K562 (cell line): ENCODE measurements around the gene KIAA0040. TPM values are rescaled to one million over a fixed set of nuclear protein-coding genes. Genes with fewer than 3 reads are reported as not detected.

Source experiments
- ATAC-seq: fragments of 200-7000 bp; cut with Tn5 transposase; 3 replicates; pipeline ENCODE4 v1.9.1; 2020; ENCODE audit warnings: moderate library complexity
- BruUV-seq: library from RNA; stranded (reverse); fragments of 400-500 nt; replicated peaks from 2 replicates; lab custom pipeline; 2021; lab: Mats Ljungman, UMichigan
- CTCF ChIA-PET: fragments of 300-600 bp; formaldehyde crosslinking; extraction: SDS; loops from one replicate; lab custom pipeline; 2021; ENCODE audit warnings: low intra/inter-chr PET ratio; lab: Yijun Ruan, JAX
- POLR2A ChIA-PET: fragments of 300-600, 350-650 bp; sonication (Branson Sonifier 250); formaldehyde crosslinking; extraction: SDS; loops from one replicate; lab custom pipeline; 2021; ENCODE audit warnings: antibody characterized with exemption, inconsistent platforms; lab: Yijun Ruan, JAX
- DNase-seq, 4 experiments: peaks; one replicate each; pipeline versions ENCODE4 v3.0.0 to v3.0.0-alpha.2; 2011 to 2018; ENCODE audit warnings: low spot score in 3 of 4, mixed read lengths in 3 of 4; ENCODE audit errors: extremely low read depth in 1 of 4
- FAIRE-seq: peaks from 2 replicates; lab custom pipeline; 2011; peaks lifted over from hg19 to GRCh38; lab: Jason Lieb, UNC
- H2AFZ ChIP-seq: 2 replicates; pipeline ENCODE4 v1.6.0; 2011; ENCODE audit warnings: low read depth, low read length, control low read depth, inconsistent platforms
- H3K27ac ChIP-seq: fragments of 200-600 bp; 3 replicates; pipeline ENCODE4 v1.8.0; 2011; ENCODE audit warnings: low read depth, mild to moderate bottlenecking, control low read depth, inconsistent platforms, low read length, moderate library complexity, mixed read lengths; ENCODE audit errors: extremely low read depth
- H3K27me3 ChIP-seq, 2 experiments: fragments of 300-600 bp in 1 of 2; 2 replicates in 1 of 2; 3 replicates in 1 of 2; pipeline versions ENCODE4 v1.6.0 to v1.8.0; 2011; ENCODE audit warnings: inconsistent platforms in 2 of 2, low read length in 2 of 2, mild to moderate bottlenecking in 1 of 2, mixed read lengths in 1 of 2, moderate library complexity in 1 of 2; ENCODE audit not compliant: control insufficient read depth in 2 of 2, insufficient read depth in 2 of 2
- H3K36me3 ChIP-seq: fragments of 300-600 bp; 3 replicates; pipeline ENCODE4 v1.8.0; 2011; ENCODE audit warnings: mild to moderate bottlenecking, low read length, inconsistent platforms; ENCODE audit not compliant: control insufficient read depth, insufficient read depth
- H3K4me1 ChIP-seq, 2 experiments: fragments of 200-600 bp in 1 of 2; replicated peaks in 1 of 2; 2 replicates in 1 of 2; 3 replicates in 1 of 2; pipeline versions ENCODE4 v1.5.1 to v1.8.0; 2011; ENCODE audit warnings: inconsistent platforms in 2 of 2, low read length in 2 of 2, mild to moderate bottlenecking in 1 of 2, mixed read lengths in 1 of 2, moderate library complexity in 1 of 2; ENCODE audit not compliant: control insufficient read depth in 2 of 2, insufficient read depth in 2 of 2
- H3K4me2 ChIP-seq: 2 replicates; pipeline ENCODE4 v1.6.1; 2011; ENCODE audit warnings: low read length, control low read depth, inconsistent platforms, mixed read lengths; ENCODE audit not compliant: insufficient read depth
- H3K4me3 ChIP-seq: fragments of 200-600 bp; sonication (generic), shearing (Covaris generic); 2 replicates; pipeline ENCODE4 v1.5.1; 2016; ENCODE audit warnings: control low read depth, inconsistent platforms
- H3K79me2 ChIP-seq: fragments of 200-600 bp; 3 replicates; pipeline ENCODE4 v1.8.0; 2011; ENCODE audit warnings: low read length, inconsistent platforms; ENCODE audit not compliant: control insufficient read depth, insufficient read depth
- H3K9ac ChIP-seq, 2 experiments: 2 replicates each; pipeline versions ENCODE4 v1.6.0 to v1.6.1; 2011; ENCODE audit warnings: low read depth in 2 of 2, low read length in 2 of 2, control low read depth in 1 of 2, inconsistent platforms in 1 of 2, mild to moderate bottlenecking in 1 of 2, mixed read lengths in 1 of 2; ENCODE audit not compliant: insufficient read depth in 1 of 2
- H3K9me1 ChIP-seq: one replicate; pipeline ENCODE4 v1.6.0; 2011; ENCODE audit warnings: inconsistent platforms, mild to moderate bottlenecking, low read length, moderate library complexity; ENCODE audit not compliant: control insufficient read depth, insufficient read depth
- H3K9me3 ChIP-seq: replicated peaks from 2 replicates; pipeline ENCODE4 v1.5.1; 2011; ENCODE audit warnings: low read depth, low read length, inconsistent platforms; ENCODE audit not compliant: control insufficient read depth, insufficient read depth
- H4K20me1 ChIP-seq: replicated peaks from 2 replicates; pipeline ENCODE4 v1.6.1; 2011; ENCODE audit warnings: low read length, inconsistent platforms, mixed read lengths; ENCODE audit not compliant: control insufficient read depth, insufficient read depth
- PBX2 ChIP-seq, 2 experiments: IDR thresholded peaks in 1 of 2; conservative IDR thresholded peaks in 1 of 2; 2 replicates each; pipeline ENCODE4 v1.6.1; 2016; ENCODE audit warnings: low read depth in 2 of 2, mild to moderate bottlenecking in 1 of 2, missing compliant biosample characterization in 1 of 2, missing genetic modification characterization in 1 of 2, moderate library complexity in 1 of 2
- RBM14 ChIP-seq: fragments of 200-400 bp; formaldehyde crosslinking; IDR thresholded peaks from 2 replicates; pipeline ENCODE4 v1.6.1; 2018; ENCODE audit warnings: low read depth, mild to moderate bottlenecking, low read length, moderate library complexity, borderline replicate concordance; ENCODE audit not compliant: insufficient read depth
- RBM15 ChIP-seq: fragments of 200-400 bp; formaldehyde crosslinking; IDR thresholded peaks from 2 replicates; pipeline ENCODE4 v1.6.1; 2018; ENCODE audit warnings: mild to moderate bottlenecking, low read length, moderate library complexity; ENCODE audit not compliant: insufficient read depth
- SLC30A9 ChIP-seq: fragments of 250-450 bp; sonication (Bioruptor Pico); IDR thresholded peaks from 2 replicates; pipeline ENCODE4 v1.8.0; 2022; ENCODE audit warnings: mild to moderate bottlenecking, moderate library complexity
- ZNF263 ChIP-seq: sonication (generic); formaldehyde crosslinking; IDR thresholded peaks from 2 replicates; pipeline ENCODE4 v1.8.0; 2022; ENCODE audit warnings: mild to moderate bottlenecking, missing genetic modification reagents, borderline replicate concordance
- WGBS: fragments of 100-300 bp; shearing (Covaris generic); methylation state at CpG from one replicate; pipeline ENCODE4 v1.1.6; 2016; ENCODE audit warnings: low coverage, mixed read lengths; ENCODE audit not compliant: insufficient coverage; ENCODE audit errors: missing lambda C conversion rate; 5-methylcytosine and 5-hydroxymethylcytosine counted together
- in situ Hi-C: fragments of 300-500 bp; cut with MboI; formaldehyde crosslinking; loops from 4 replicates; pipeline ENCODE4 v1.15.0; 2018; ENCODE audit warnings: inconsistent platforms, mixed read lengths
- intact Hi-C: fragments of 100-400 bp; cut with micrococcal nuclease; formaldehyde crosslinking; loops from 2 replicates; pipeline ENCODE4 v1.14.2; 2022
- polyA plus RNA-seq, 8 experiments: library from polyadenylated mRNA; depleted of rRNA in 4 of 8; stranded (reverse) in 5 of 8; unstranded in 3 of 8; fragments of >200 nt; fragmentation: Nextera tagmentation in 2 of 8; fragmentation: Illumina TruSeq in 1 of 8; extraction: Ambion mirVana in 2 of 8; extraction: Trizol in 1 of 8; gene quantifications; 2 replicates each; pipeline versions ENCODE4 v1.2.1 to v1.2.3, GENCODE V29; 2011 to 2014; ENCODE audit warnings: inconsistent platforms in 1 of 8, missing spikeins in 1 of 8
- total RNA-seq, 7 experiments: library from RNA; depleted of rRNA in 6 of 7; stranded (reverse); fragments of >200 nt in 6 of 7; fragmentation: Illumina TruSeq in 2 of 7; extraction: Trizol in 2 of 7; gene quantifications; 2 replicates each; pipeline versions ENCODE4 v1.2.1 to v1.2.3, GENCODE V29; 2011 to 2021; ENCODE audit warnings: low replicate concordance in 1 of 7

Gene KIAA0040
- total and polyA plus RNA-seq, 9 of the 15 experiments (the other 6 are each of a cell fraction or from before 2014, with no cell fraction given) = 3.4 to 13.6 (median 7.1) TPM

- no peak for TF ChIP-seq RBM14
- TF ChIP-seq ZNF263 (CRISPR knock-in tag) = no peak
- no peak for TF ChIP-seq SLC30A9 (CRISPR knock-in tag)
- no peak overlapping the region for H2AFZ ChIP-seq
- FAIRE-seq = no peak
- no peak for DNase-seq
- no TSS peak for BruUV-seq
- no peaks in the 10 kb centered on the region for H3K9me1 ChIP-seq
- POLR2A ChIA-PET = interaction anchor here (0.6 to 1.3 kb wide), 2 partner anchors 12 to 613 kb away, joined by 3 to 5 read pairs; no protein-coding TSS in a partner anchor
- H3K27me3 ChIP-seq = peaks cover 13% of the 10 kb centered on the region in 2 experiments
- H3K4me3 ChIP-seq = no peak overlapping the region
- H3K4me1 ChIP-seq = peaks cover 6 to 14% of the 10 kb centered on the region in 2 experiments
- no peak overlapping the region for H3K4me2 ChIP-seq
- in situ Hi-C loops = no loop called here
- intact Hi-C loops = no loop called here
- H3K79me2 ChIP-seq = peaks cover 8% of the 10 kb centered on the region; the same call in 1 of the 3 replicates
- WGBS = 0% methylated on average over 1 of the region's 1 CpG
- no peaks in the 10 kb centered on the region for H4K20me1 ChIP-seq
- no peak for ATAC-seq
- no peak overlapping the region for H3K9ac ChIP-seq
- no peaks in the 10 kb centered on the region for H3K9me3 ChIP-seq
- CTCF ChIA-PET = no interaction called here
- no peak overlapping the region for H3K27ac ChIP-seq
- H3K36me3 ChIP-seq = no peaks in the 10 kb centered on the region
Measured at GRCh38 chr1:175195281-175195680, 2.7 kb upstream of the KIAA0040 start.

GRCh38 chr1:175193527-175193910 is 943 bp upstream of the KIAA0040 start:
- Histone ChIP-seq H2AFZ (peak overlapping the region; percentile 87), H3K4me1 (peaks cover 10 to 17% of the 10 kb centered on the region in 2 experiments), H3K9me1 (peaks cover 2% of the 10 kb centered on the region), H3K9me3 (no peaks in the 10 kb centered on the region), H3K27me3 (peaks cover 7 to 8% of the 10 kb centered on the region in 2 experiments; a peak in 3 of 5 replicates), H3K27ac (no peak overlapping the region), H3K36me3 (no peaks in the 10 kb centered on the region), H3K4me3 (peak overlapping the region; percentile 44; the same call in 1 of the 2 replicates), H4K20me1 (no peaks in the 10 kb centered on the region), H3K9ac (peak overlapping the region; percentile 27 to 92; a peak in 1 of 4 replicates), H3K79me2 (peaks cover 8% of the 10 kb centered on the region; the same call in 1 of the 3 replicates), H3K4me2 (peak overlapping the region; percentile 85)
- DNase-seq = no peak
- FAIRE-seq = no peak
- in situ Hi-C loops (no loop called here), intact Hi-C loops (no loop called here)
- ChIA-PET CTCF (interaction anchor here (0.6 kb wide), 1 partner anchor 15 kb away, joined by 3 read pairs; no protein-coding TSS in a partner anchor), POLR2A (interaction anchor here (1.6 kb wide), 1 partner anchor 12 kb away, joined by 6 read pairs; no protein-coding TSS in a partner anchor)
- WGBS = 14% methylated on average over 4 of the region's 4 CpGs
- no TSS peak for BruUV-seq
- TF ChIP-seq PBX2 (CRISPR knock-in tag; IDR thresholded peaks at IDR 0.05; ENCODE audit: low read depth) (no peak), PBX2 (tag; conservative IDR thresholded peaks at IDR 0.05; ENCODE audit: low read depth) (0 out of 2 replicates have a peak, but pooled peaks have one; percentile 22), RBM15 (no peak)
- ATAC-seq = no peak
